HepG2 (cell line): ENCODE measurements around the gene SYNGAP1. TPM values are rescaled to one million over a fixed set of nuclear protein-coding genes. Genes with fewer than 3 reads are reported as not detected.

ENCODE experiments used
- CEBPG ChIP-seq: IDR thresholded peaks from 2 replicates; pipeline ENCODE4 v1.6.1; 2016
- CENPT ChIP-seq: sonication (generic); formaldehyde crosslinking; IDR thresholded peaks from 2 replicates; pipeline ENCODE4 v1.8.0; 2022; ENCODE audit warnings: low read depth, mild to moderate bottlenecking, moderate library complexity, missing genetic modification reagents
- ISL2 ChIP-seq: sonication (generic); formaldehyde crosslinking; IDR thresholded peaks from 2 replicates; pipeline ENCODE4 v1.5.0; 2020; ENCODE audit warnings: missing genetic modification reagents
- ISX ChIP-seq: sonication (generic); formaldehyde crosslinking; conservative IDR thresholded peaks from 2 replicates; pipeline ENCODE4 v1.5.0; 2020; ENCODE audit warnings: missing genetic modification reagents
- JUN ChIP-seq: sonication (generic); formaldehyde crosslinking; IDR thresholded peaks from 2 replicates; pipeline ENCODE4 v1.4.0; 2020; ENCODE audit warnings: mild to moderate bottlenecking, missing genetic modification reagents
- MYC ChIP-seq: sonication (generic); formaldehyde crosslinking; IDR thresholded peaks from 2 replicates; pipeline ENCODE4 v1.9.0; 2021; ENCODE audit warnings: missing genetic modification reagents, borderline replicate concordance
- NFE2 ChIP-seq: sonication (generic); formaldehyde crosslinking; IDR thresholded peaks from 2 replicates; pipeline ENCODE4 v1.4.0; 2020; ENCODE audit warnings: missing genetic modification reagents
- PBX2 ChIP-seq: IDR thresholded peaks from 2 replicates; pipeline ENCODE4 v1.6.1; 2016; ENCODE audit warnings: control low read depth
- PTBP1 ChIP-seq: fragments of 200-400 bp; formaldehyde crosslinking; IDR thresholded peaks from 2 replicates; pipeline ENCODE4 v1.6.1; 2018; ENCODE audit warnings: low read length, low read depth; ENCODE audit not compliant: poor library complexity, severe bottlenecking
- ZBTB43 ChIP-seq: sonication (generic); formaldehyde crosslinking; conservative IDR thresholded peaks from 2 replicates; pipeline ENCODE4 v1.4.0; 2020; ENCODE audit warnings: missing genetic modification reagents
- ZKSCAN1 ChIP-seq: fragments of 150-350 bp; IDR thresholded peaks from 2 replicates; pipeline ENCODE4 v1.6.1; 2014; ENCODE audit warnings: low read length
- ZNF207 ChIP-seq: fragments of 450-650 bp; IDR thresholded peaks from 2 replicates; pipeline ENCODE4 v1.6.1; 2016; ENCODE audit warnings: antibody characterized with exemption, borderline replicate concordance
- ZNF335 ChIP-seq: sonication (generic); formaldehyde crosslinking; IDR thresholded peaks from 2 replicates; pipeline ENCODE4 v1.4.0; 2020; ENCODE audit warnings: missing genetic modification reagents
- ZNF34 ChIP-seq: sonication (generic); formaldehyde crosslinking; IDR thresholded peaks from 2 replicates; pipeline ENCODE4 v1.4.0; 2020; ENCODE audit warnings: mild to moderate bottlenecking, missing genetic modification reagents, borderline replicate concordance
- ZNF350 ChIP-seq: sonication (generic); formaldehyde crosslinking; IDR thresholded peaks from 2 replicates; pipeline ENCODE4 v1.4.0; 2020; ENCODE audit warnings: mild to moderate bottlenecking, low read depth, missing genetic modification reagents, borderline replicate concordance
- ZNF558 ChIP-seq: sonication (generic); formaldehyde crosslinking; IDR thresholded peaks from 2 replicates; pipeline ENCODE4 v1.9.0; 2022; ENCODE audit warnings: mild to moderate bottlenecking, missing genetic modification reagents, borderline replicate concordance
- ZNF615 ChIP-seq: sonication (generic); formaldehyde crosslinking; IDR thresholded peaks from 2 replicates; pipeline ENCODE4 v1.5.0; 2020; ENCODE audit warnings: mild to moderate bottlenecking, missing genetic modification reagents, borderline replicate concordance
- ZNF746 ChIP-seq: sonication (generic); formaldehyde crosslinking; IDR thresholded peaks from 2 replicates; pipeline ENCODE4 v1.8.0; 2022; ENCODE audit warnings: mild to moderate bottlenecking, missing genetic modification reagents
- polyA plus RNA-seq, 8 experiments: library from polyadenylated mRNA; depleted of rRNA in 3 of 8; stranded (reverse) in 7 of 8; unstranded in 1 of 8; fragments of >200 nt; fragmentation: Illumina TruSeq in 4 of 8; extraction: Trizol in 4 of 8; gene quantifications; 2 replicates each; pipeline versions ENCODE4 v1.2.1 to v1.2.3, GENCODE V29; 2011 to 2016; ENCODE audit warnings: low read depth in 4 of 8, missing spikeins in 1 of 8, mixed read lengths in 1 of 8; ENCODE audit not compliant: insufficient read depth in 1 of 8
- total RNA-seq, 5 experiments: library from RNA; depleted of rRNA; stranded (reverse); fragments of >200 nt; fragmentation: Illumina TruSeq; extraction: Trizol; gene quantifications; 2 replicates each; pipeline ENCODE4 v1.2.3, GENCODE V29; 2016; ENCODE audit warnings: low read depth in 1 of 5
- TF ChIP-seq, protein P1 (sequence below): sonication (generic); formaldehyde crosslinking; IDR thresholded peaks from 2 replicates; pipeline ENCODE4 v1.4.0; 2020; ENCODE audit warnings: mild to moderate bottlenecking, missing genetic modification reagents, borderline replicate concordance
- TF ChIP-seq, protein P2 (sequence below): sonication (generic); formaldehyde crosslinking; IDR thresholded peaks from 2 replicates; pipeline ENCODE4 v1.4.0; 2020; ENCODE audit warnings: missing genetic modification reagents

SYNGAP1 gene
- total and polyA plus RNA-seq, 2 of the 13 experiments (the other 11 are each of a cell fraction or from before 2014, with no cell fraction given): 0.75 to 1.1 TPM

- no peak for TF ChIP-seq ZNF615
- peak; percentile 78 for TF ChIP-seq JUN (CRISPR knock-in tag)
- TF ChIP-seq, protein P1, sequence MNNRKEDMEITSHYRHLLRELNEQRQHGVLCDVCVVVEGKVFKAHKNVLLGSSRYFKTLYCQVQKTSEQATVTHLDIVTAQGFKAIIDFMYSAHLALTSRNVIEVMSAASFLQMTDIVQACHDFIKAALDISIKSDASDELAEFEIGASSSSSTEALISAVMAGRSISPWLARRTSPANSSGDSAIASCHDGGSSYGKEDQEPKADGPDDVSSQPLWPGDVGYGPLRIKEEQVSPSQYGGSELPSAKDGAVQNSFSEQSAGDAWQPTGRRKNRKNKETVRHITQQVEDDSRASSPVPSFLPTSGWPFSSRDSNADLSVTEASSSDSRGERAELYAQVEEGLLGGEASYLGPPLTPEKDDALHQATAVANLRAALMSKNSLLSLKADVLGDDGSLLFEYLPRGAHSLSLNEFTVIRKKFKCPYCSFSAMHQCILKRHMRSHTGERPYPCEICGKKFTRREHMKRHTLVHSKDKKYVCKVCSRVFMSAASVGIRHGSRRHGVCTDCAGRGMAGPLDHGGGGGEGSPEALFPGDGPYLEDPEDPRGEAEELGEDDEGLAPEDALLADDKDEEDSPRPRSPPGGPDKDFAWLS (CRISPR knock-in tag): no peak
- TF ChIP-seq ISX: no peak
- TF ChIP-seq ZKSCAN1: no peak
- TF ChIP-seq ZNF746: peak; percentile 87
- TF ChIP-seq CEBPG (CRISPR knock-in tag): peak; percentile 12; the same call in 1 of the 2 replicates
- peak; percentile 96 for TF ChIP-seq ZNF350 (CRISPR knock-in tag)
- TF ChIP-seq CENPT (CRISPR knock-in tag): peak; percentile 86; the same call in 1 of the 2 replicates
- no peak for TF ChIP-seq ZNF207
- TF ChIP-seq ZNF34: peak; percentile 53; the same call in 1 of the 2 replicates
- TF ChIP-seq, protein P2, sequence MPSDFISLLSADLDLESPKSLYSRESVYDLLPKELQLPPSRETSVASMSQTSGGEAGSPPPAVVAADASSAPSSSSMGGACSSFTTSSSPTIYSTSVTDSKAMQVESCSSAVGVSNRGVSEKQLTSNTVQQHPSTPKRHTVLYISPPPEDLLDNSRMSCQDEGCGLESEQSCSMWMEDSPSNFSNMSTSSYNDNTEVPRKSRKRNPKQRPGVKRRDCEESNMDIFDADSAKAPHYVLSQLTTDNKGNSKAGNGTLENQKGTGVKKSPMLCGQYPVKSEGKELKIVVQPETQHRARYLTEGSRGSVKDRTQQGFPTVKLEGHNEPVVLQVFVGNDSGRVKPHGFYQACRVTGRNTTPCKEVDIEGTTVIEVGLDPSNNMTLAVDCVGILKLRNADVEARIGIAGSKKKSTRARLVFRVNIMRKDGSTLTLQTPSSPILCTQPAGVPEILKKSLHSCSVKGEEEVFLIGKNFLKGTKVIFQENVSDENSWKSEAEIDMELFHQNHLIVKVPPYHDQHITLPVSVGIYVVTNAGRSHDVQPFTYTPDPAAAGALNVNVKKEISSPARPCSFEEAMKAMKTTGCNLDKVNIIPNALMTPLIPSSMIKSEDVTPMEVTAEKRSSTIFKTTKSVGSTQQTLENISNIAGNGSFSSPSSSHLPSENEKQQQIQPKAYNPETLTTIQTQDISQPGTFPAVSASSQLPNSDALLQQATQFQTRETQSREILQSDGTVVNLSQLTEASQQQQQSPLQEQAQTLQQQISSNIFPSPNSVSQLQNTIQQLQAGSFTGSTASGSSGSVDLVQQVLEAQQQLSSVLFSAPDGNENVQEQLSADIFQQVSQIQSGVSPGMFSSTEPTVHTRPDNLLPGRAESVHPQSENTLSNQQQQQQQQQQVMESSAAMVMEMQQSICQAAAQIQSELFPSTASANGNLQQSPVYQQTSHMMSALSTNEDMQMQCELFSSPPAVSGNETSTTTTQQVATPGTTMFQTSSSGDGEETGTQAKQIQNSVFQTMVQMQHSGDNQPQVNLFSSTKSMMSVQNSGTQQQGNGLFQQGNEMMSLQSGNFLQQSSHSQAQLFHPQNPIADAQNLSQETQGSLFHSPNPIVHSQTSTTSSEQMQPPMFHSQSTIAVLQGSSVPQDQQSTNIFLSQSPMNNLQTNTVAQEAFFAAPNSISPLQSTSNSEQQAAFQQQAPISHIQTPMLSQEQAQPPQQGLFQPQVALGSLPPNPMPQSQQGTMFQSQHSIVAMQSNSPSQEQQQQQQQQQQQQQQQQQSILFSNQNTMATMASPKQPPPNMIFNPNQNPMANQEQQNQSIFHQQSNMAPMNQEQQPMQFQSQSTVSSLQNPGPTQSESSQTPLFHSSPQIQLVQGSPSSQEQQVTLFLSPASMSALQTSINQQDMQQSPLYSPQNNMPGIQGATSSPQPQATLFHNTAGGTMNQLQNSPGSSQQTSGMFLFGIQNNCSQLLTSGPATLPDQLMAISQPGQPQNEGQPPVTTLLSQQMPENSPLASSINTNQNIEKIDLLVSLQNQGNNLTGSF (CRISPR knock-in tag): peak; percentile 74; the same call in 1 of the 2 replicates
- peak; percentile 56 for TF ChIP-seq PTBP1
- no peak for TF ChIP-seq PBX2 (CRISPR knock-in tag)
- TF ChIP-seq ZNF335 (CRISPR knock-in tag): no peak; the same call in 1 of the 2 replicates
- peak; percentile 91; the same call in 1 of the 2 replicates for TF ChIP-seq ZNF558 (CRISPR knock-in tag)
- no peak for TF ChIP-seq NFE2 (CRISPR knock-in tag)
- peak; percentile 72 for TF ChIP-seq ISL2 (CRISPR knock-in tag)
- TF ChIP-seq MYC (CRISPR knock-in tag): peak; percentile 97
- peak; percentile 80 for TF ChIP-seq ZBTB43 (CRISPR knock-in tag)
Observed at GRCh38 chr6:33454009-33454946, 34.4 kb downstream of the SYNGAP1 start, which contains the start of gene ZBTB9 (continued).
